ENCODE results near the gene UBE2QL1. TPM values are rescaled to one million over a fixed set of nuclear protein-coding genes. Genes with fewer than 3 reads are reported as not detected.
A peak's percentile ranks its signal among the peaks of the same experiment; 100 is the strongest.

Gene UBE2QL1
- total and polyA plus RNA-seq, 8 donors: 0.58 to 6.1 (median 0.95) TPM; not detected in 1

DNA sequence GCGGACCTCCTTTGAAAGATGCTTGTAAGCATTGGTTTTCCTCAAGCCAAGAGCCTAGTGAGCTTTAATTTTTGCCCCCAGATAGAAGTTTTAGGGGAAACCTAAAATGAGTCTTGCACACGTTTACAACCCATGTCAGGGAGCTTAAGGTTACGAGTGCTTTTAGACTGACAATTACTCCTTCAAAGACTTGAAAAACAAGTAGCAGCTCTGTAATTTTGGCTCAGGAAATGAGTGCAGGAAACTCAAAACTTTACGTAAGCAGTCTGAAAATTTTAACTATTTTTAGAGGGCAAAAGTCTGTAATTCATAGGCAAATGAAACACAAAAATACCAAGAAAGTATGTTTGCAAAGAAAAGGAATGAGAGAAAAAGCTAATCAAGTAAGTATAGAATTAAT is 36.8 kb downstream of the UBE2QL1 start:
- no peaks in the 10 kb centered on the region for H3K27me3 ChIP-seq
- WGBS, 5 donors: 42 to 68% (median 59%) methylated on average over 4 of the region's 4 CpGs
- no peaks in the 10 kb centered on the region for H3K36me3 ChIP-seq
- intact Hi-C loops (cut with DNase I; ENCODE audit: low total_unique reads): no loop called here
- H3K9me3 ChIP-seq: no peaks in the 10 kb centered on the region
- peaks cover 0 to 3% (median 0%) of the 10 kb centered on the region in 4 donors for H3K4me1 ChIP-seq
- no peak for TF ChIP-seq POLR2AphosphoS5 (IDR thresholded peaks at IDR 0.05)
- TF ChIP-seq, protein P1, sequence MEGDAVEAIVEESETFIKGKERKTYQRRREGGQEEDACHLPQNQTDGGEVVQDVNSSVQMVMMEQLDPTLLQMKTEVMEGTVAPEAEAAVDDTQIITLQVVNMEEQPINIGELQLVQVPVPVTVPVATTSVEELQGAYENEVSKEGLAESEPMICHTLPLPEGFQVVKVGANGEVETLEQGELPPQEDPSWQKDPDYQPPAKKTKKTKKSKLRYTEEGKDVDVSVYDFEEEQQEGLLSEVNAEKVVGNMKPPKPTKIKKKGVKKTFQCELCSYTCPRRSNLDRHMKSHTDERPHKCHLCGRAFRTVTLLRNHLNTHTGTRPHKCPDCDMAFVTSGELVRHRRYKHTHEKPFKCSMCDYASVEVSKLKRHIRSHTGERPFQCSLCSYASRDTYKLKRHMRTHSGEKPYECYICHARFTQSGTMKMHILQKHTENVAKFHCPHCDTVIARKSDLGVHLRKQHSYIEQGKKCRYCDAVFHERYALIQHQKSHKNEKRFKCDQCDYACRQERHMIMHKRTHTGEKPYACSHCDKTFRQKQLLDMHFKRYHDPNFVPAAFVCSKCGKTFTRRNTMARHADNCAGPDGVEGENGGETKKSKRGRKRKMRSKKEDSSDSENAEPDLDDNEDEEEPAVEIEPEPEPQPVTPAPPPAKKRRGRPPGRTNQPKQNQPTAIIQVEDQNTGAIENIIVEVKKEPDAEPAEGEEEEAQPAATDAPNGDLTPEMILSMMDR (IDR thresholded peaks at IDR 0.05): no peak
- TF ChIP-seq EP300 (IDR thresholded peaks at IDR 0.05): no peak
- TF ChIP-seq POLR2A (IDR thresholded peaks at IDR 0.05): no peak
- DNase-seq: no peak
- H3K4me3 ChIP-seq: no peak overlapping the region
- H3K27ac ChIP-seq: no peak overlapping the region

DNA sequence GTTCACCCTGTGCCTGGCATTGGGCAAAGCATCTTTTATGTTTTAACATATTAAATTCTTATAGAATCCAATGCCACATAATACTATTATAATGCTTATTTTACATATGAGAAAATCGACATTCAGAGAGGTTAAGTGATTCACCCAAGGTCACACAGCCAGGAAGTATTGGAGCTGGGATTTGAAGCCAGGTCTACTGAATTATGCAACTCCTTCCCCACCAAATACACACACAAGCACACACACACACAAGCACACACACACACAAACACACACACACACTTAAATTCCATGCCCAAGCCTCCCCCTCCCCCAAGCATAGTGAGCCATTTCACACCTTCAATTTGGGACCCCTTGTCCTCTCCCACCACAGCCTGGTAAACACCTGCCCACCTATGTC is 37.4 kb downstream of the UBE2QL1 start:
- Histone ChIP-seq H3K4me1 (peaks cover 0 to 3% (median 0%) of the 10 kb centered on the region in 4 donors), H3K27me3 (no peaks in the 10 kb centered on the region), H3K27ac (no peak overlapping the region), H3K36me3 (peaks cover 0 to under 1% (median 0%) of the 10 kb centered on the region in 4 donors), H3K4me3 (no peak overlapping the region), H3K9me3 (no peaks in the 10 kb centered on the region)
- no peak for DNase-seq
- intact Hi-C loops (cut with DNase I; ENCODE audit: low total_unique reads): no loop called here
- WGBS, 5 donors: 83 to 95% (median 85%) methylated on average over 1 of the region's 1 CpG
- no peak for TF ChIP-seq POLR2A (IDR thresholded peaks at IDR 0.05)
- no peak for TF ChIP-seq POLR2AphosphoS5 (IDR thresholded peaks at IDR 0.05)
- no peak for TF ChIP-seq EP300 (IDR thresholded peaks at IDR 0.05)
- TF ChIP-seq, protein P1 (IDR thresholded peaks at IDR 0.05): no peak

DNA sequence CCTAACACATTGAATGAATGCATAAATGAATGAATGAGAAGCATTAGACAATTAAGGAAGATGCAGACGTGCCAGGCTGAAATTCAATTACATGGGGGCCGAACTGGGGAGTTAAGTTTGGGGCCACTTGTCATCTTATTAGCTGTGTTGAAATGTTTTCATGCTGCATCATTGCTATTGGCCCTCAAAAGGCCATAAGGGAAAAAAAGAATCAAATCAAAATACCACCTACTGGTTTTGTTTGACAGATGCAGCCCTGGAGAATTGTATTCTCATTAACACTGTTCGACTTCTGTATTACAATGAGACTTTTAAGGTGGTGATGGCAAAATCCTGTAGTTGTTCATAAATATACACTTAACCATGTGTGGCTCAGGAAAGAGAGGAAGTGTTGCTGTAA is 38.4 kb downstream of the UBE2QL1 start:
- Histone ChIP-seq H3K4me3 (no peak overlapping the region), H3K36me3 (peaks cover 0 to 10% (median 4%) of the 10 kb centered on the region in 4 donors), H3K9me3 (no peaks in the 10 kb centered on the region), H3K27ac (no peak overlapping the region), H3K27me3 (peaks cover 0 to 4% (median 0%) of the 10 kb centered on the region in 3 donors), H3K4me1 (no peaks in the 10 kb centered on the region)
- intact Hi-C loops (cut with DNase I; ENCODE audit: low total_unique reads): no loop called here
- 56 to 75% (median 63%) methylated on average over 3 of the region's 3 CpGs for WGBS, 5 donors
- no peak for DNase-seq
- TF ChIP-seq, protein P1 (IDR thresholded peaks at IDR 0.05): no peak
- no peak for TF ChIP-seq POLR2AphosphoS5 (IDR thresholded peaks at IDR 0.05)
- no peak for TF ChIP-seq EP300 (IDR thresholded peaks at IDR 0.05)
- no peak for TF ChIP-seq POLR2A (IDR thresholded peaks at IDR 0.05)

DNA sequence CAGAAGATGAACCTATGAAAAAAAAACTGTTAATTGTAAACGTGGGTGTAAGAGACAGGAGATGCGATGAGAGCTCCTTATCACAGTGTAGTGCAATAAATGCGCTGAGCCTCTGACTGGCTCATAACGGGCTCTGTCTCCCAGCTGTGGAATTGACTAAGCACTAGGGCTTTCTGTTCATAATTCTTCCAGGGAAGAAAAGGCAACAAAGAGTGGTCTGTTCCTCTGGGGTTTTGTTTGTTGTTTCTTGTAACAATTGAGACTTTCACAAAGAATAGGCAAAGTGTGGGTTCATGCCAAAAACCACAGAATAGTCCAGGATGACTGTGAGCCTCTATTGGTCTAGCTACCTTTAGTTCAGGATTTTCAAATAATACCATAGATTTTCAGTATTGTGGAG is 39.4 kb downstream of the UBE2QL1 start:
- Histone ChIP-seq H3K4me1 (no peaks in the 10 kb centered on the region), H3K27me3 (peaks cover 0 to 4% (median 0%) of the 10 kb centered on the region in 3 donors), H3K4me3 (no peak overlapping the region), H3K36me3 (peaks cover 0 to 12% (median 4%) of the 10 kb centered on the region in 4 donors), H3K27ac (no peak overlapping the region), H3K9me3 (no peaks in the 10 kb centered on the region)
- TF ChIP-seq EP300 (IDR thresholded peaks at IDR 0.05) (no peak), POLR2AphosphoS5 (IDR thresholded peaks at IDR 0.05) (no peak), POLR2A (IDR thresholded peaks at IDR 0.05) (no peak)
- TF ChIP-seq, protein P1 (IDR thresholded peaks at IDR 0.05): no peak
- DNase-seq: peak in 1 of 2 donors; percentile 14
- intact Hi-C loops (cut with DNase I; ENCODE audit: low total_unique reads): no loop called here
- WGBS, 5 donors: 22 to 32% (median 24%) methylated on average over 4 of the region's 4 CpGs
